Islet precursor cell (in vitro differentiated cells): ENCODE data around the gene PEG3.

Source experiments
- DNase-seq: peaks from one replicate; pipeline ENCODE4 v3.0.0-alpha.2; 2018

Gene PEG3

DNA sequence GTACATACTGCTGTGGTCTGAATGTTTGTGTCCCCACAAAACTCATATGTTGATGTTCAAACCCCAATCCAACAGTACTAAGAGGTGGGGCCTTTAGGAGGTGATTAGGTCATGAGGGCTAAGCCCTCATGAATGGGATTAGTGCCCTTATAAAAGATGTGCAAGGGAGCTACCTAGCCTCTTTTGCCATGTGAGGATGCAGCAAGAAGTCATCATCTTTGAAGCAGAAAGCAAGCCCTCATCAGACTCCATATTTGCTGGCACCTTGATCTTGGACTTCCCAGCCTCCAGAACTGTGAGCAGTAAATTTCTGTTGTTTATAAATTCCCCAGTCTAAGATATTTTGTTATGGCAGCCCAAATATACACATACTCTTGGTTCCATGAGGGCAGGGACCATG is 33.9 kb downstream of the PEG3 start:
- DNase-seq = no peak
